Globus pallidus (tissue), 1 donor: ENCODE measurements around the gene PHF3.
"Not testable (repeated sequence)": the region's sequence is repeated elsewhere in the genome, so short reads cannot be mapped to it uniquely, and the experiment has no call there.

Source experiments
- DNase-seq: peaks from one replicate; pipeline ENCODE4 v3.0.0-alpha.2; 2015; ENCODE audit warnings: low spot score

Gene PHF3

DNA sequence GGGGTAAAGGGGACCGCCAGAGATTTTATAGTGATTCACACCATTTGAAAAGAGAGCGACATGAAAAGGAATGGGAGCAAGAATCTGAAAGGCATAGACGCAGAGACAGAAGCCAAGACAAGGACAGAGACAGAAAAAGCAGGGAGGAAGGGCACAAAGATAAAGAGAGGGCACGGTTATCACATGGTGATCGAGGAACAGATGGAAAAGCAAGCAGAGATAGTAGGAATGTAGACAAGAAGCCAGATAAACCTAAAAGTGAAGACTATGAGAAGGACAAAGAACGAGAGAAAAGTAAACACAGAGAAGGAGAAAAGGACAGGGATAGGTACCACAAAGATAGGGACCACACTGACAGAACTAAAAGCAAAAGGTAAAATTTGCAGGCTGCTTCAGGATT lies 77.7 kb downstream of the PHF3 start:
- no peak for DNase-seq

DNA sequence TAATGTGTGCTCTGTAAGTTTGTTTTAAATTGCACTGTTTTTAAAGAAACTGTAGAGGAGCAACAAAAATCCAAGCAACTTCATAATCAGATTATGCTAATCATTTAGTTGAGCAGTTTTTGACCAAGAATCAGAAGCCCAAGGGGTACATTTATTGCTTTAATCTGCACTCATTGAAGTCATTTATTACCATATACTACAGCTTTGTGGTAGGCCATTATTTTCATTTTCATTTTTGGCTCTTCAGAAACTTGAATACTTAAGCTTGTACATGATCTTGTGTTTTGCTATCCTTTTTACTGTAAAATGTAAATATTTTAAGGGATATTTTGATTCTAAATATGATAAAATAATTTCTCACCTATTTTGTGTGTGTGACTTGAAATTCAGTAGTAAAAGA lies 78.5 kb downstream of the PHF3 start:
- DNase-seq, result no peak

DNA sequence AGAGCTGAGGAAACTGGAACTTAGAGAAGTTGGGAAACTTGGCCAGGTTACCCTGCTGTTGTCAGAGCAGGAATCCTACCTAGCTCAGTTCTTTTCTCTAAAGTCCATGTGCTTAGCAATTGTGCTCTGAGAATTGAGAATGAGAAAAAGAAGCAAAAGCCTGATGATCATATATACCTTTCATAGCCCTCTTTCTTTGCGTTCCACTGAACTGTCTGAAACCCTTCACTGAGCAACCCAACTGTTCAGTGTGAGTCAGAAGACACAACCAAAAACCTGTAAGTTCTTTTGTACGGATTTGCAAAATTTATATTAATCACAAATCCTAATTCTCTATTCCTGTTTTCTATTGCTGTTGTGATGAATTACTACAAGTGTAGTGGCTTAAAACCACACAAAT lies 80.6 kb downstream of the PHF3 start:
- DNase-seq, result no peak

DNA sequence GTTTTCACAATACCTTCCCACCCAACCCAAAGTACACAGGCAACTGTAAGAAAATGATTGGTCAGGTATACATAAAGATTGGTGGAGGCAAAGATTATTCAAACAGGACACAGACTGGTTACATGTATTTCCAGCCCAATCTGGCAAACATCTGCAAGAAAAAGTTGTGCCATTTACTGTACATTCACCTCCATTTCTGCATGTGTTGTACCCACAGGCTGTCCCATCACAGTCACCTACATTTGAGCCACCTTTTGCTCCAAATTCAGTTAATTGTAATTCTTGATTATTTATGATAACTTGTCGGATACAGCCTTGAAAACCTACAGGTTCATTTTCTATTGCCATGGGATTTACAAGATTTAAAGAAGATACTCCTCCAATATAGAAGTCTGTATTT lies 85.6 kb downstream of the PHF3 start:
- DNase-seq, result no peak

DNA sequence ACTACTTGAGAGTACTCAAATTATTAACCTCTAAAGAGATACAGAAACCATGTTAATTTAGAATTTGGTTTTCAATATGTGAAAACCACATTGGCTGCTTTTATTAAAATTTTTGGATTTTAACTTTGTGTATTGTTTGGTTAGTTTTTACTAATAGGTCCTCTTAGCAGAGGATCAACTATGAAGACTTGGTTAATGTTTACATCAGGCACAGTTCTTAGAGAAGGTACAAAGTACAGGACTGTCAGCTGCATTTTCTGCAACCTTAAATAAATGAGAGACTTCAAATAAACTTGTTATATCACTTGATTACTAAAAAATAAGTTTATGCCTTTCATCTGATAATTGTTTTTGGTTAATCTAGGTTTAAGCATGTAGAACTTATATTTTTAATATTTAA lies 89.1 kb downstream of the PHF3 start:
- DNase-seq, result no peak

DNA sequence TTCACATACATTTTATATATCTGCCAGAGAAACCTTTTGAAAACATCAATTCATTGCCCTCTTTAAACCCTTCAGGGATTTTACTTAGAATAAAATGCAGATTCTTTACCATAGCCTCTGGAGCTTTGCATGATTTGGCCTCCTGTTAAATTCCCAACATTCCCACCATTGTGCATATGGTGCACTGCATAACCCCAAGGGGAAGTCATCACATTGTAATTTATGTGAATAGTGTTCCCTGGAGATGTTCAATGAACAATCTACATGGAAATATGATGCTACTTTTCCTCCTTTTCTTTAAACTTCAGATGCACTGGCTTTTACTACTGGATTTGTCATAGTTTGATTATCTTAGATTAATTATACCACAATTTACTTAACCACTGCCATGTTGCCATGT lies 94.7 kb downstream of the PHF3 start:
- no peak for DNase-seq

DNA sequence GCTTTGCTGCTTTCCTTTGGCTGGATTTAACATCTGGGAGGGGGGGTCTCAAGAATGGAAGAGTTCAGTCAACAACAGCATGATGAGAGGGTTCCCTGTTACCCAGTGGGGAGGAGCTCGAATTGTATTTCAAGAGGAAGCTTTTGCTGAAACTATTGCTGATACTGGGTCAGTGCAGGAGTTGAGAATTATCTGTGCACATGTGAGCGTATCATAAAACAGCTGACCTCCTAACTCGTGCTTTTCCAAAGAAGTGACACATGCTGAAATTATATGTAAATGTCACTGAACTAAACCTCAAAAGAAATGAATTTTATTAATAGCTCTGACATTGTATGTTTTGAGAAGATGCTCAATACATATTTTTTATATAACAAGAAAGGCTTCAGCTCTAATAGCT lies 96.3 kb downstream of the PHF3 start:
- no peak for DNase-seq

DNA sequence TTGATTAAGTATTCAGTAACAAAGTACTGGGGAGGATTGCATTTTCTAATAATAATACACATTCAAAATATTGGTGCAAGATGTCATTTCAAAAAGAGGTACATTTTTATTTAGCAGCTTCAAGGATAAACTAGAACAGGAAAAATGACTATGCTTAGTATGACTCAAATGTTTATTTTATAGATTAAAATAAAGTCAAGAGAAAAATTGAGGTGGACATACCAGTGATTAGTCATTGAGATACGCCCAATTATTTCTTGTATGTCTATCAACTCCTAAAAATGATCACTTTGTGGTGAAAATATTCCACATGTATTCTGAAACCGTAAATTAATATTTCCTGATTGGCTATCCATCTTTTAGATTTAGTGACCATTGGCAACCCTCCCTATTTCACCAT lies 96.7 kb downstream of the PHF3 start:
- no peak for DNase-seq

DNA sequence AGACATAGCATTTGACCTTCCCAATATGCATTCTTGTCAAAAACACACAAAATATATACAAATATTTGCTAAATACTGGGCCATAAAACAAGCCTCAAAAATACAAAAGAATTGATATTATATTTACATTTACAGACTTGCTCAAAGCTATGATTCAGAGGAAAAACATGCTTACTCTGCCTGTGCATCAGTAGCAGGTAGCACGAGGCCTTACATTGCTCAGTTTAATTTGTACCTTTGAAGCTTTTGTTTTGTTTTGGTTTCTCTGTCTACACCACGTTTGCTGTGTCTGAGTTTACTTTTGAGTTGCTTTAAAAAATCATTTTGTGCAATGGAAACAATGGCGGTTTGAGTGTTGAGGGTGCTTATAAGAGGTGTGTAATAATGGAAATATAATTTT lies 99.3 kb downstream of the PHF3 start:
- no peak for DNase-seq

DNA sequence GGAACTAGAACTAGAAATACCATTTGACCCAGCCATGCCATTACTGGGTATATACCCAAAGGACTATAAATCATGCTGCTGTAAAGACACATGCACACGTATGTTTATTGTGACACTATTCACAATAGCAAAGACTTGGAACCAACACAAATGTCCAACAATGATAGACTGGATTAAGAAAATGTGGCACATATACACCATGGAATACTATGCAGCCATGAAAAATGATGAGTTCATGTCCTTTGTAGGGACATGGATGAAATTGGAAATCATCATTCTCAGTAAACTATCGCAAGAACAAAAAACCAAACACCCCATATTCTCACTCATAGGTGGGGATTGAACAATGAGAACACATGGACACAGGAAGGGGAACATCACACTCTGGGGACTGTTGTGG lies 102.6 kb downstream of the PHF3 start:
- DNase-seq, result not testable (repeated sequence)

DNA sequence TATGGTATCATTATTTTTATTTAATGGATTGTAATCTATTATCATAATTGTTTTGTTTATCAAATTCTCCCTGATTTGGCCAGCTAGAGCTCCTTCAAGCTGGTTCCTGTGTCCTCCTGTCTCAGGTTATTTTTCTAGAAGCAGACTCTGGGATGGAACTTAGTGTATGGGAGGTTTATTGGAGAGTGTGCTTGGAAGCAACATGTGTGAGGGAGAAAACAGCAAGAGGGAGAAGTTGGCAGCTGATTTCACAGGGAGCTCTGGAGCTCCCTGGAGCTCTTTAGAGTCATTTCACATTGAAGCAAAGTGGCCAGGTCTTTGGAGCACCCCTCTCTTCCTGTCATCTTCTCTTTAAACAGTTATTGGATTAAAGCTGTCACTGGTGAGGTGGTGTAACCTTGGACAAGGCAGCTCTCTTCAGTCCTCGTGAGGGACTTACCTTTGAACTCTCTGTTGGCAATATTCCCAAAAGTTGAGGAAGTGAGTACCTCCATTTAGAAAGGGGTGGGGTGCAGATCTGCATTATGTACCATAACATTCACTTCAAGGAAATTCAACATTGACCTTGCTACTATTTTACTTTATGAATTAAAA lies 103.6 kb downstream of the PHF3 start:
- no peak for DNase-seq

DNA sequence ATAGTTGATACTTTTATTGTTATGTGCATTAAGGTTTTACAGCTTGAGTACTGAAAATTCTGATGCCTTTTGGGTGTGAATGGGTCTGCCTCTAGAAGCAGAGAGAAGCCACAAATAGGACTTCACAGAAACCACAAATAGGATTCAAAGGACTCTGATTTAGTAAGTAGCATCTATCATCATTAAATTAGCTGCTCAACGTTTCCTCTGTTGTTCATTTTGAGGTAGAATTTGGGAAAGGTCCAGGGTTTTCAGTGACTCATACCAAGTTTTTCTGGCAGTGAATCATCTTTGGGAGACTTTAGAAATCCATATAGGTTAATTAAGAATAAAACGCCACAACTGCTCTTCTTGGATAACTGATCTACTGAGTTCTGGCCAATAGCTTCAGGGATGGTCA lies 105.1 kb downstream of the PHF3 start:
- DNase-seq, result no peak

DNA sequence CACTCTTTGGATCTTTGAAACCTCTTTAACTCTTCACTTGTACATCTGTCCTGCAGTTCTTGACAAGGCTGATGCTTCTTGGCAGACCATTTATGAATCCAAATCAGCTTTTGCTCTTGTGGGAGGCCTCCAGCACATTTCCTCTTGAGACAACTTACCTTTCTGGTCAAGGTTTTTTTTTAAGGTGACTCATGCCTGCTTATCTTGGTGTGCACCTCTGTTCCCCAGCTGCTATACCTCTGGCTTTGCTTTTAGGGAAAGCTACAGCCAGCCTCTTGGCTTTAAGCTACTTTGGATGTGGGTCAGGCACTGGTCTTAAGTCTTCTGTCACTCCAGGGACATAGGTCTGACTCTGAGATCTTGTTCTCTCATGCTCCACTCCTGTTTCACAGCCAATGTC lies 106.5 kb downstream of the PHF3 start:
- DNase-seq, result no peak

DNA sequence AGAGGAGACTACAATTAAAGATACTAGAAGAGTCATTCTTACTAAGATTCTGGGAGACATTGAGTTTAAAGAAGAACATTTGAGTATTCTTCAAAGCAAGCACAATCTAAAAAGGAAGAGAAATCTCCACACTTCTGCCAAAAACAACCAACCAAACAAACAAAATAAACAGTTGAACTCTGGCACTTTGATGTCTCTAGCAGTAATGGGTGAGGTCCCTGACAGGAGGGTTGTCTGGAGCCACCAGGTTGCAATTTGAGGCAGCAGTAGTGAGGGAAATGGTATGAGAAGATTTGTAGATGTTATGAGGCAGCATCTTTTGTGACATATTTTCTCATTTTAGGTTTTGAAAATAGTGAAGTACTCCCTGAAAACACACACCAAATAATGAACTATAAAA lies 108.1 kb downstream of the PHF3 start:
- no peak for DNase-seq

DNA sequence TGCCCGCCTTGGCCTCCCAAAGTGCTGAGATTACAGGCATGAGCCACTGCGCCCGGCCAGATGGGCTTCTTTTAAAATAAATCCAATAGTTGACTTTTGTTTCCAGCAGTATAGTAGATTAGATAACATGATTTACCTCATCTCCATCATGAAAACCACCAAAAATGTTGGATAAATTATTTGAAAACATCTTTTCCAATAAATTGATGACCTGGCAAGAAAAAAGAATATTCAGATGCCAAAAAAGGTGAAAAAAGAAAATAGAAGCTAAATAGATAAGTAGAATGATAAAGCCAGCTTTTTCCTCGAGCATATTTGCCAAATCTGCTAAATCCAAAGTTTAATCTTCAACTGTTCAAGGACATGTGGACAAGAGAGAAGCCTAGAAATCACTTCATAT lies 109.2 kb downstream of the PHF3 start:
- DNase-seq, result no peak

DNA sequence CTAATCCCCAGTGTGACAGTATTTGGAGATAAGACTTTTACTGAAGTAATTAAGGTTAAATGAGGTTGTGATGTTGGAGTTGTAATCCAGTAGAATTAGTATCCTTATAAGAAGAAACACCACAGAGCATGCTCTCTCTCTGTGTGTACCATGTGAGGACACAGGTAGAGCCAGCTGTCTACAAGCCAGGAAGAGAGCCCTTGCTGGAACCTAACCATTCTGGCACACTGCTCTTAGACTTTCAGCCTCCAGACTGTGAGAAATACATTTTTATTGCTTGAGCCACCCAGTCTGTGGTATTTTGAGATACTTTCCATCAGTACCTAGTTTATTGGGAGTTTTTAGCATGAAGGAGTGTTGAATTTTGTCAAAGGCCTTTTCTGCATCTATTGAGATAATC lies 110.2 kb downstream of the PHF3 start:
- DNase-seq, result no peak

DNA sequence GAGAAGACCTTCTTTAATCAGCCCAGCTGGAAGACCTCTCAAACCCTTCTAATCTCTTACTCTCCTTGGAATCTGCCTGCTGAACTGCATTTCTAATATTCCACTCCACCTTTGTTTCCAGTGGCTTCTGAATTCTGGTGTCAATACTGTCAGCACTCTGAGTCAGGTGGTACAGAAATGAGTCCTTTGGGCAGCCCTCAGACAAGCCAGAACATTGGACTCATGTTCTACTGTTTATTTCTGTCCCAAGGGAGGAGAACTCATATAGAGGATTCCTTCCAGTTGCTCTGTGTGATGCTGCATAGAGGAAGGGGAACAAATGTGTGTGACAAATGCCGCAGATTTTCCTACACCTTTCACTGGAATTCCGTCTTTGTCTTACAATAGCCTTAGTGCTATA lies 114.8 kb downstream of the PHF3 start:
- DNase-seq, result no peak

DNA sequence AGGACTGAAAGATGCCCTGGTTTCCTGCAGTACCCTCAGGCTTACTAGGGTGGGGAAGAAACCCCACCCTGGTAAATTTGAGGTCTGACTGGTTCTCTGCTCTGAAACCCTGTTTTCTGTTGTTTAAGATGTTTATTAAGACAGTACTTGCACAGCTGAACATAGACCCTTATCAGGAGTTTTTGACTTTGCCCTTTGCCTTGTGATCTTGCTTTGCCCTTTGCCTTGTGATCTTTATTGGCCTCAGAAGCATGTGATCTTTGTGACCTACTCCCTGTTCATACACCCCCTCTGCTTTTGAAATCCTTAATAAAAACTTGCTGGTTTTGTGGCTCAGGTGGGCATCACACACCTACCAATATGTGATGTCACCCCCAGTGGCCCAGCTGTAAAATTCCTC lies 121.7 kb downstream of the PHF3 start:
- DNase-seq, result not testable (repeated sequence)

DNA sequence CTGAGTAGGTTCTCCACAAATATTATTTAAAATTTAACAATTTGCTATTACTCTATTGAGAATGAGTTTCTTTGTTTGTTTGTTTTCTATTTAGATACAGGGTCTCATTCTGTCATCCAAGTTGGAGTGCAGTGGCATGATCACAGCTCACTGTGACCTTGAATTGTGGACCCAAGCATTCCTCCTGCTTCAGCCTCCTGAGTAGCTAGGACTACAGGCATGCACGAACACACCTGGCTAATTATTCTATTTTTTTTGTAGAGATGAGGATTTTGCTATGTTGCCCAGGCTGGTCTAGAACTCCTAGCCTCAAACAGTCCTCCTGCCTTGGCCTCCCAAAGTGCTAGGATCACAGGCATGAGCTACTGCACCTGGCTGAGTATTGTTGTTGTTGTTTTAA lies 122.2 kb downstream of the PHF3 start:
- no peak for DNase-seq

DNA sequence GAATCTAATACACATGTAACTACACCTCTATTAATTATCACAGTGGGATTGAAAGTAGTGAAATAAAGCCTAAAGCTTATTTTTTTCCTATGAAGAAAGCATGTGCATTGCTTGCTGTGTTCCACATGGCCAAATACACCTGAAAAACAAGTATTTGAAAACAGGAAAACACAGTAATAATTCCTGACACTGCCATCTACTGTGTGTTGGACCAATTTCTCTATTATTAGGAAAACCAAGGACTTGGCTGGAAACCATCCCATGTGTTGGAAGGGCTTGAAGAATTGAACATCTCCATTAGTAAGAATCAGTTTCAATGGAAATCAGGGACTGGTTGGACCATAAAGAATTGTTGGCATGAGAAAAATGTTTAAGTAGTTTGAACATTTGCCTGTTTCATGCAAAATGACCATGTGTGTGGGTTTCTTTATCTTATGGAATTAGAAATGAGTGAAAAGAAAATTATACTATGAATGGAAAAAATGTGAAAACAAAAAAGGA lies 124.1 kb downstream of the PHF3 start:
- no peak for DNase-seq

DNA sequence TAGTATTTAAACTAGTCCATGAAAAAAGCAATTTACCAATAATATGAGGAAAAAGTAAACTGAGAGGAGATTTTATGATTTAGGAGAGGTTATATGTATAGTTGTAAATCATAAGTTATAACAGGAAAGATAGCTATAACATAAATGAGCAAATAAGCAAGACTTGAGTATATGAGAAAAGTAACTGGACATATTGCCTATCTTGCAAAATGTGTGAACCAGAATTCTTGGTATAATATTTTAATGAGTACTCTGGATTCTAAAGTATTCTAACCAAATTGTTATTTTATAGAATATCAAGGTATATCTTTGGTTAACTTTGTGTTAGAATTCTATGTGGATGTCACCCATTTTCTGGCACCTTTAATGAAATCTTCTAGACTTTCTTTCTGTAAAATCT lies 124.6 kb downstream of the PHF3 start:
- no peak for DNase-seq

DNA sequence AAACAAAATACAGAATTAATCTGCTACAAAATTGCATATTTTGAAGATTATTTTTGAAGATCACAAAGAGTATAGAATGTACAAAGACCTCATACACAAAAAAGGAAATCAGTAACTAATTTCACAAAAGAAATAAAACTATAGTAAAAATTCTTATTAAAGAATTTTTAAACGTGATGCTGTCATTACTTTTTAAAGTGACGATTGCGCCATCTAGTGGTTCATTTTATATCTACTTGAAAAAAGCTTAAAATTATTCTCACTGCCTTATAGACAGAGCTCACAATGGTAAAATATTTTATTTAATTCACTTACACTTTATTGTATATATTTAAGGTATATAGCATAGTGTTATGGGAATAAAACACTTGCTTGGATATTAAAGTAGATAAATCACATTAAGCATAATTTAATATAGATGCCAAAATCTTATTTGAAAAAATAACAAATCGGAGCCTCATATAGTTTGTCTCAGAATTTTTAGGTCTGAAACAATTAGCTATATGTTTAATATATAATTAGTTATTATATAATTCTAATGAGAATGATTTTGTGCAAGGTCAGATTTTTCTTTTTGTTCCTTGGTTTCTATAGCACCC lies 128.8 kb downstream of the PHF3 start:
- peak; percentile 61 for DNase-seq
